Thymus (tissue), 14 donors: ENCODE measurements around the gene CXCL6. TPM values are rescaled to one million over a fixed set of nuclear protein-coding genes. Genes with fewer than 3 reads are reported as not detected.

Source experiments
- DNase-seq, 9 donors: peaks; one replicate each; pipeline ENCODE4 v3.0.0-alpha.2; 2013; ENCODE audit warnings: low spot score in 9 of 9, low read depth in 6 of 9, missing footprints in 1 of 9
- H3K27ac ChIP-seq, 2 donors: one replicate each; pipeline ENCODE4 v1.5.1; 2013; ENCODE audit warnings: control low read depth in 1 of 2, low read depth in 1 of 2, low read length in 1 of 2, mild to moderate bottlenecking in 1 of 2, moderate library complexity in 1 of 2
- H3K27me3 ChIP-seq, 2 donors: one replicate each; pipeline ENCODE4 v1.5.1; 2013; ENCODE audit warnings: low read length in 1 of 2; ENCODE audit not compliant: control insufficient read depth in 2 of 2, insufficient read depth in 1 of 2
- H3K36me3 ChIP-seq, 2 donors: one replicate each; pipeline ENCODE4 v1.5.1; 2013; ENCODE audit warnings: low read length in 1 of 2, mild to moderate bottlenecking in 1 of 2, moderate library complexity in 1 of 2; ENCODE audit not compliant: control insufficient read depth in 2 of 2, insufficient read depth in 2 of 2
- H3K4me1 ChIP-seq, 2 donors: one replicate each; pipeline ENCODE4 v1.5.1; 2013; ENCODE audit warnings: low read length in 2 of 2; ENCODE audit not compliant: control insufficient read depth in 2 of 2, insufficient read depth in 2 of 2
- H3K4me3 ChIP-seq, 2 donors: one replicate each; pipeline ENCODE4 v1.5.1; 2013; ENCODE audit warnings: low read length in 2 of 2, control low read depth in 1 of 2, mild to moderate bottlenecking in 1 of 2
- H3K9me3 ChIP-seq, 2 donors: one replicate each; pipeline ENCODE4 v1.5.1; 2013; ENCODE audit warnings: low read length in 1 of 2, mild to moderate bottlenecking in 1 of 2; ENCODE audit not compliant: control insufficient read depth in 2 of 2, insufficient read depth in 1 of 2
- WGBS: extraction: QIAGEN DNeasy Blood & Tissue Kit; methylation state at CpG from one replicate; pipeline ENCODE4 v1.1.7; 2013; 5-methylcytosine and 5-hydroxymethylcytosine counted together
- long read RNA-seq, 10 donors: transcript quantifications; one replicate each; lab custom pipeline, GENCODE V29; 2026
- polyA plus RNA-seq: library from polyadenylated mRNA; stranded (reverse); fragments of 200-250 nt; gene quantifications from one replicate; pipeline ENCODE4 v1.2.3, GENCODE V29; 2013
- total RNA-seq: library from RNA; stranded (reverse); fragments of 120-200 nt; gene quantifications from one replicate; pipeline ENCODE4 v1.2.4, GENCODE V29; 2013
- donor health status: healthy.

CXCL6 gene
- total RNA-seq, result 0.85 TPM
- polyA plus RNA-seq, result 10.3 TPM
- long read RNA-seq, donor 1, result 0 reads
- long read RNA-seq, donor 2, result 0 reads
- long read RNA-seq, donor 3, partial matches to known transcripts, result 0 of 1 reads
- long read RNA-seq, donor 3, other reads (novel, unspliced or antisense), result 0 of 1 reads
- long read RNA-seq, donor 4, partial matches to known transcripts, result 0 of 1 reads
- long read RNA-seq, donor 4, other reads (novel, unspliced or antisense), result 0 of 1 reads
- long read RNA-seq, donor 5, partial matches to known transcripts, result 0 of 1 reads
- long read RNA-seq, donor 5, other reads (novel, unspliced or antisense), result 0 of 1 reads
- long read RNA-seq, donor 6, result 0 reads
- long read RNA-seq, donor 7, result 0 reads
- long read RNA-seq, donor 8, result 0 reads
- long read RNA-seq, donor 9, result 0 reads
- long read RNA-seq, donor 10, result 0 reads

GRCh38 chr4:73836373-73837279 lies at the start of gene CXCL6:
TSS of gene CXCL6 (plus strand) at chr4:73836678. CDS start at chr4:73836751, 73 bp downstream.
- 5% methylated on average over 41 of the region's 41 CpGs for WGBS
- Histone ChIP-seq H3K36me3 (no peaks in the 10 kb centered on the region), H3K4me1 (peaks cover 0 to 10% of the 10 kb centered on the region in 2 donors), H3K27me3 (peaks cover 0 to 11% of the 10 kb centered on the region in 2 donors), H3K9me3 (no peaks in the 10 kb centered on the region), H3K4me3 (peak within 1 kb of the TSS; percentile 55 to 69), H3K27ac (no peak within 1 kb of the TSS)
- peak in 6 of 9 donors; percentile 13 to 68 (median 36) for DNase-seq

GRCh38 chr4:73788411-73788810 lies 48.1 kb upstream of the CXCL6 start:
- DNase-seq, result no peak
- Histone ChIP-seq H3K4me1 (no peaks in the 10 kb centered on the region), H3K4me3 (no peak overlapping the region), H3K27me3 (no peaks in the 10 kb centered on the region), H3K36me3 (no peaks in the 10 kb centered on the region), H3K27ac (no peak overlapping the region), H3K9me3 (no peaks in the 10 kb centered on the region)
- WGBS, result 93% methylated on average over 2 of the region's 2 CpGs

- no peaks in the 10 kb centered on the region for H3K27me3 ChIP-seq
- DNase-seq, result no peak
- peaks cover 0 to 2% of the 10 kb centered on the region in 2 donors for H3K4me1 ChIP-seq
- H3K4me3 ChIP-seq, result no peak overlapping the region
- no peak overlapping the region for H3K27ac ChIP-seq
- peaks cover 0 to 10% of the 10 kb centered on the region in 2 donors for H3K9me3 ChIP-seq
- no peaks in the 10 kb centered on the region for H3K36me3 ChIP-seq
Measured at GRCh38 chr4:73798842-73799241, 37.6 kb upstream of the CXCL6 start.

GRCh38 chr4:73800206-73800605 lies 36.3 kb upstream of the CXCL6 start:
- 99% methylated on average over 2 of the region's 2 CpGs for WGBS
- no peak for DNase-seq

GRCh38 chr4:73801692-73802091 lies 34.8 kb upstream of the CXCL6 start:
- DNase-seq, result no peak
- no peak overlapping the region for H3K27ac ChIP-seq
- no peak overlapping the region for H3K4me3 ChIP-seq
- no peaks in the 10 kb centered on the region for H3K27me3 ChIP-seq
- no peaks in the 10 kb centered on the region for H3K36me3 ChIP-seq
- WGBS, result 96% methylated on average over 2 of the region's 2 CpGs
- peaks cover 0 to 2% of the 10 kb centered on the region in 2 donors for H3K4me1 ChIP-seq
- H3K9me3 ChIP-seq, result peaks cover 0 to 10% of the 10 kb centered on the region in 2 donors

More at GRCh38 chr4:73800206-73800605, 36.3 kb upstream of the CXCL6 start:
- no peak overlapping the region for H3K27ac ChIP-seq
- no peaks in the 10 kb centered on the region for H3K27me3 ChIP-seq
- no peak overlapping the region for H3K4me3 ChIP-seq
- no peaks in the 10 kb centered on the region for H3K36me3 ChIP-seq
- H3K9me3 ChIP-seq, result peaks cover 0 to 10% of the 10 kb centered on the region in 2 donors
- H3K4me1 ChIP-seq, result peaks cover 0 to 2% of the 10 kb centered on the region in 2 donors

- H3K27me3 ChIP-seq, result no peaks in the 10 kb centered on the region
- no peak overlapping the region for H3K27ac ChIP-seq
- H3K9me3 ChIP-seq, result peaks cover 0 to 10% of the 10 kb centered on the region in 2 donors
- WGBS, result 94% methylated on average over 3 of the region's 3 CpGs
- peaks cover 0 to 2% of the 10 kb centered on the region in 2 donors for H3K4me1 ChIP-seq
- H3K36me3 ChIP-seq, result no peaks in the 10 kb centered on the region
- H3K4me3 ChIP-seq, result no peak overlapping the region
- no peak for DNase-seq
Measured at GRCh38 chr4:73803213-73803612, 33.3 kb upstream of the CXCL6 start.

- Histone ChIP-seq H3K4me1 (peaks cover 4 to 5% of the 10 kb centered on the region in 2 donors), H3K4me3 (no peak overlapping the region), H3K36me3 (no peaks in the 10 kb centered on the region), H3K27ac (no peak overlapping the region), H3K9me3 (no peaks in the 10 kb centered on the region), H3K27me3 (no peaks in the 10 kb centered on the region)
- 77% methylated on average over 3 of the region's 3 CpGs for WGBS
- DNase-seq, result no peak
Measured at GRCh38 chr4:73810191-73810590, 26.3 kb upstream of the CXCL6 start.

GRCh38 chr4:73811841-73812240 lies 24.6 kb upstream of the CXCL6 start:
- Histone ChIP-seq H3K27me3 (no peaks in the 10 kb centered on the region), H3K36me3 (no peaks in the 10 kb centered on the region), H3K4me3 (no peak overlapping the region), H3K4me1 (peaks cover 9 to 11% of the 10 kb centered on the region in 2 donors), H3K27ac (no peak overlapping the region), H3K9me3 (no peaks in the 10 kb centered on the region)
- WGBS, result 95% methylated on average over 1 of the region's 1 CpG
- DNase-seq, result no peak

GRCh38 chr4:73814679-73815078 lies 21.8 kb upstream of the CXCL6 start:
- DNase-seq, result no peak
- peaks cover 9 to 11% of the 10 kb centered on the region in 2 donors for H3K4me1 ChIP-seq
- H3K27me3 ChIP-seq, result no peaks in the 10 kb centered on the region
- H3K4me3 ChIP-seq, result no peak overlapping the region
- H3K36me3 ChIP-seq, result no peaks in the 10 kb centered on the region
- H3K27ac ChIP-seq, result peak overlapping the region; percentile 1 to 79
- no peaks in the 10 kb centered on the region for H3K9me3 ChIP-seq
- 97% methylated on average over 1 of the region's 1 CpG for WGBS
